ENCODE measurements around the gene ACADSB.

The ACADSB gene

GRCh38 chr10:123013456-123014419 is 4.9 kb downstream of the ACADSB start:
- no peak overlapping the region for H3K9ac ChIP-seq (ENCODE audit: low read depth, low read length)
- no peak overlapping the region for H2AFZ ChIP-seq (ENCODE audit: low read depth, low read length)
- no peaks in the 10 kb centered on the region; the same call in 1 of the 2 replicates for H4K20me1 ChIP-seq (ENCODE audit: insufficient read depth, low read length)
- no peak overlapping the region for H3K4me3 ChIP-seq (ENCODE audit: low read depth in 1 of 2, low read length in 2 of 2)
- TF ChIP-seq CTCF (IDR thresholded peaks at IDR 0.05; ENCODE audit: borderline replicate concordance, extremely low read depth, low read length, poor library complexity, severe bottlenecking) = no peak
- no peak for TF ChIP-seq EZH2 (IDR thresholded peaks at IDR 0.05; ENCODE audit: borderline replicate concordance, low read depth, low read length, severe bottlenecking)
- H3K36me3 ChIP-seq (ENCODE audit: insufficient read depth, low read length) = no peaks in the 10 kb centered on the region
- ATAC-seq (ENCODE audit: insufficient read depth, low read depth) = no peak
- peaks cover 4% of the 10 kb centered on the region for H3K79me2 ChIP-seq (ENCODE audit: insufficient read depth, low read length)
- peaks cover 16% of the 10 kb centered on the region for H3K4me1 ChIP-seq (ENCODE audit: insufficient read depth, low read length)
- H3K4me2 ChIP-seq (ENCODE audit: insufficient read depth, low read length) = no peak overlapping the region
- no peak overlapping the region for H3K27ac ChIP-seq (ENCODE audit: low read length)
- no peak for DNase-seq
- H3K9me3 ChIP-seq (ENCODE audit: insufficient read depth, low read length, severe bottlenecking) = no peaks in the 10 kb centered on the region
- no peaks in the 10 kb centered on the region for H3K27me3 ChIP-seq (ENCODE audit: insufficient read depth, low read length, poor library complexity)

DNA sequence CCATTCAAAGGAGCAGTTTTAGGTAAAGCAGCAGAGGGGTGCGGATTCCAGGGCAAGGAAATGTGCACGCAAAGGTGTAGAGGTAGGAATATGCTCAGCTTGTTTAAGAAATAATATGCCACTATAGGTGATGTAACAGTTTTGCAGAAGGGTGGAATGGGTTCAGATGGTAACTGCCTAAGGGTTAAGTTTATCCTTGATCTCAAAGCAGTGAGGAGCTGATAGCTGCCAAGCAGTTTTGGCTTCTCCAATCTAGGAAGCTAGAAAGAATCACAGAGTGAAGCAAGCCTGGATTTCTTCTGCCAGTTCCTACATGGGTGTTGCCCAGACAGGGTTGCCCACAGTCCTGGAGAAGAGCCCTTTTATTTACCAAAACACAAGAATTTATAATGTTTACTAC is 6.0 kb downstream of the ACADSB start:
- TF ChIP-seq EZH2 (IDR thresholded peaks at IDR 0.05; ENCODE audit: borderline replicate concordance, low read depth, low read length, severe bottlenecking) (no peak), CTCF (IDR thresholded peaks at IDR 0.05; ENCODE audit: borderline replicate concordance, extremely low read depth, low read length, poor library complexity, severe bottlenecking) (no peak)
- no peak overlapping the region for H2AFZ ChIP-seq (ENCODE audit: low read depth, low read length)
- ATAC-seq (ENCODE audit: insufficient read depth, low read depth) = no peak
- H4K20me1 ChIP-seq (ENCODE audit: insufficient read depth, low read length) = no peaks in the 10 kb centered on the region; the same call in 1 of the 2 replicates
- H3K27ac ChIP-seq (ENCODE audit: low read length) = no peak overlapping the region
- peaks cover 12% of the 10 kb centered on the region for H3K4me1 ChIP-seq (ENCODE audit: insufficient read depth, low read length)
- no peak overlapping the region for H3K4me3 ChIP-seq (ENCODE audit: low read depth in 1 of 2, low read length in 2 of 2)
- no peaks in the 10 kb centered on the region for H3K79me2 ChIP-seq (ENCODE audit: insufficient read depth, low read length)
- no peaks in the 10 kb centered on the region for H3K27me3 ChIP-seq (ENCODE audit: insufficient read depth, low read length, poor library complexity)
- H3K9me3 ChIP-seq (ENCODE audit: insufficient read depth, low read length, severe bottlenecking) = no peaks in the 10 kb centered on the region
- no peak overlapping the region for H3K4me2 ChIP-seq (ENCODE audit: insufficient read depth, low read length)
- DNase-seq = no peak
- no peaks in the 10 kb centered on the region for H3K36me3 ChIP-seq (ENCODE audit: insufficient read depth, low read length)
- no peak overlapping the region for H3K9ac ChIP-seq (ENCODE audit: low read depth, low read length)

- TF ChIP-seq CTCF (IDR thresholded peaks at IDR 0.05; ENCODE audit: borderline replicate concordance, extremely low read depth, low read length, poor library complexity, severe bottlenecking) (no peak), EZH2 (IDR thresholded peaks at IDR 0.05; ENCODE audit: borderline replicate concordance, low read depth, low read length, severe bottlenecking) (no peak)
- no peak for ATAC-seq (ENCODE audit: insufficient read depth, low read depth)
These were observed 7.4 kb downstream of the ACADSB start for GRCh38 chr10:123016228-123016627.

More at GRCh38 chr10:123016228-123016627, 7.4 kb downstream of the ACADSB start:
- no peak for DNase-seq
- no peaks in the 10 kb centered on the region for H3K9me3 ChIP-seq (ENCODE audit: insufficient read depth, low read length, severe bottlenecking)
- no peaks in the 10 kb centered on the region for H3K4me1 ChIP-seq (ENCODE audit: insufficient read depth, low read length)
- H3K36me3 ChIP-seq (ENCODE audit: insufficient read depth, low read length) = no peaks in the 10 kb centered on the region
- H3K27me3 ChIP-seq (ENCODE audit: insufficient read depth, low read length, poor library complexity) = no peaks in the 10 kb centered on the region
- no peak overlapping the region for H3K4me3 ChIP-seq (ENCODE audit: low read depth in 1 of 2, low read length in 2 of 2)
- no peak overlapping the region for H3K27ac ChIP-seq (ENCODE audit: low read length)
- H4K20me1 ChIP-seq (ENCODE audit: insufficient read depth, low read length) = no peaks in the 10 kb centered on the region; the same call in 1 of the 2 replicates
- H2AFZ ChIP-seq (ENCODE audit: low read depth, low read length) = no peak overlapping the region
- no peak overlapping the region for H3K4me2 ChIP-seq (ENCODE audit: insufficient read depth, low read length)
- no peak overlapping the region for H3K9ac ChIP-seq (ENCODE audit: low read depth, low read length)
- no peaks in the 10 kb centered on the region for H3K79me2 ChIP-seq (ENCODE audit: insufficient read depth, low read length)

Measured in DND-41 (cell line).